ENCODE data around the gene ROPN1.
A peak's percentile ranks its signal among the peaks of the same experiment; 100 is the strongest.
"Not testable (repeated sequence)": the region's sequence is repeated elsewhere in the genome, so short reads cannot be mapped to it uniquely, and the experiment has no call there.

ROPN1 gene

GRCh38 chr3:123997543-123997942 is 5.6 kb upstream of the ROPN1 start:
- no peak for DNase-seq (ENCODE audit: low spot score)

GRCh38 chr3:123993818-123994217 is 1.9 kb upstream of the ROPN1 start:
- no peak for DNase-seq (ENCODE audit: low spot score)

- no peak for DNase-seq (ENCODE audit: low spot score)
Measured at GRCh38 chr3:123986427-123986826, 5.5 kb downstream of the ROPN1 start.

- no peak for DNase-seq (ENCODE audit: low spot score)
Measured at GRCh38 chr3:123984957-123985356, 7.0 kb downstream of the ROPN1 start.

GRCh38 chr3:123984350-123984749 is 7.6 kb downstream of the ROPN1 start:
- no peak for DNase-seq (ENCODE audit: low spot score)

- not testable (repeated sequence) for DNase-seq (ENCODE audit: low spot score)
Measured at GRCh38 chr3:123981317-123981716, 10.6 kb downstream of the ROPN1 start.

- DNase-seq (ENCODE audit: low spot score): no peak
Measured at GRCh38 chr3:123980539-123980938, 11.4 kb downstream of the ROPN1 start.

- peak; percentile 65 for DNase-seq (ENCODE audit: low spot score)
Measured at GRCh38 chr3:123979525-123980501, 12.1 kb downstream of the ROPN1 start.

- DNase-seq (ENCODE audit: low spot score): not testable (repeated sequence)
Measured at GRCh38 chr3:123976904-123977303, 15.0 kb downstream of the ROPN1 start.

- not testable (repeated sequence) for DNase-seq (ENCODE audit: low spot score)
Measured at GRCh38 chr3:123976181-123976898, 15.6 kb downstream of the ROPN1 start.

GRCh38 chr3:123975030-123975429 is 16.9 kb downstream of the ROPN1 start:
- not testable (repeated sequence) for DNase-seq (ENCODE audit: low spot score)

- no peak for DNase-seq (ENCODE audit: low spot score)
Measured at GRCh38 chr3:123971406-123971805, 20.5 kb downstream of the ROPN1 start.

GRCh38 chr3:123967260-123967659 is 24.7 kb downstream of the ROPN1 start:
- DNase-seq (ENCODE audit: low spot score): not testable (repeated sequence)

GRCh38 chr3:123966799-123967198 is 25.1 kb downstream of the ROPN1 start:
- DNase-seq (ENCODE audit: low spot score): not testable (repeated sequence)

- DNase-seq (ENCODE audit: low spot score): not testable (repeated sequence)
Measured at GRCh38 chr3:123964793-123965192, 27.1 kb downstream of the ROPN1 start.

- no peak for DNase-seq (ENCODE audit: low spot score)
Measured at GRCh38 chr3:123961508-123961856, 30.4 kb downstream of the ROPN1 start.

- DNase-seq (ENCODE audit: low spot score): peak; percentile 80
Measured at GRCh38 chr3:123960781-123961507, 31.0 kb downstream of the ROPN1 start, which contains the start of gene CCDC14. TSS of gene CCDC14 (minus strand) at chr3:123961229. CDS start at chr3:123961173, 56 bp downstream.

GRCh38 chr3:123953735-123954134 is 38.2 kb downstream of the ROPN1 start:
- no peak for DNase-seq (ENCODE audit: low spot score)

- no peak for DNase-seq (ENCODE audit: low spot score)
Measured at GRCh38 chr3:123952844-123953520, 38.9 kb downstream of the ROPN1 start.

GRCh38 chr3:123951522-123952447 is 40.1 kb downstream of the ROPN1 start:
- no peak for DNase-seq (ENCODE audit: low spot score)
